Suppressor macrophage (primary cell): Measurements from ENCODE around the gene IFT81.
A peak's percentile ranks its signal among the peaks of the same experiment; 100 is the strongest.

Source experiments
- DNase-seq, 4 experiments: peaks; one replicate each; pipeline ENCODE4 v3.0.0-alpha.2; 2020 to 2022

The IFT81 gene

DNA sequence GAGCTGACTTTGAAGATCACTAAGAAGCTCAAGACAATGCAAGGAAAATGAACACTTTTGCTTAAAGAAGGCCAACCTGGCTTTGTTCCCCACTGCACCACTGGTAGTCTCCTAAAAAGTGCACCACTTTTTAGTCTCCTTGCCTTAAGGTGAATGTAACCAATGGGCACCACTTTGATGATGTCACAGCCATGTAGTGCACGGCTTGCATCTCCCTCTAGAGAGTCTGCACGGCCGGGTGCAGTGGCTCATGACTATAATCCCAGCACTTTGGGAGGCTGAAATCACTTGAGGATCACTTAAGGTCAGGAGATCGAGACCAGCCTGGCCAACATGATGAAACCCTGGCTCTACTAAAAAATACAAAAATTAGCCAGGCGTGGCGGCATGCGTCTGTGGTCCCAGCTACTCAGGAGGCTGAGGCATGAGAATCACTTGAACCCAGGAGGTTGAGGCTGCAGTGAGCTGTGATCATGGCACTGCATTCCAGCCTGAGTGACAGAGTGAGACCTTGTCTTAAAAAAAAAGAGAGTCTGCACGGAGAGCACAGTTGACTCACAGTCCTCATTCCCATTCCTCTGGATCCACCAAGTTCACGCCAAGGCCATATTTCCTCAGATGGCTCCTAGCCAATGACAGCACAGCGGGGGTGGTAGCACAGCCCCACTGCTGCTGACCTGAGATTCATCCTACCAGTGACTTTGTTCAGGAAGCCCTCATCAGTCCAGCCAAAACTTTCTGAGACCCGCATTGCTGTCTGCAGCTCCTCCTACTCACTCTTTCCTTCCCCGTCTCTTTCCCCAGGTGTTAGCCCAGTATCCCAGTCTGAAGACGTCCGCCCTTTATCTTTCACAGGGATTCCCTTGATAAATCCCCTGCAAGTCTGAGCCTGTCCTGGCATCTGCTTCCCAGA is 16.5 kb upstream of the IFT81 start:
- no peak for DNase-seq

DNA sequence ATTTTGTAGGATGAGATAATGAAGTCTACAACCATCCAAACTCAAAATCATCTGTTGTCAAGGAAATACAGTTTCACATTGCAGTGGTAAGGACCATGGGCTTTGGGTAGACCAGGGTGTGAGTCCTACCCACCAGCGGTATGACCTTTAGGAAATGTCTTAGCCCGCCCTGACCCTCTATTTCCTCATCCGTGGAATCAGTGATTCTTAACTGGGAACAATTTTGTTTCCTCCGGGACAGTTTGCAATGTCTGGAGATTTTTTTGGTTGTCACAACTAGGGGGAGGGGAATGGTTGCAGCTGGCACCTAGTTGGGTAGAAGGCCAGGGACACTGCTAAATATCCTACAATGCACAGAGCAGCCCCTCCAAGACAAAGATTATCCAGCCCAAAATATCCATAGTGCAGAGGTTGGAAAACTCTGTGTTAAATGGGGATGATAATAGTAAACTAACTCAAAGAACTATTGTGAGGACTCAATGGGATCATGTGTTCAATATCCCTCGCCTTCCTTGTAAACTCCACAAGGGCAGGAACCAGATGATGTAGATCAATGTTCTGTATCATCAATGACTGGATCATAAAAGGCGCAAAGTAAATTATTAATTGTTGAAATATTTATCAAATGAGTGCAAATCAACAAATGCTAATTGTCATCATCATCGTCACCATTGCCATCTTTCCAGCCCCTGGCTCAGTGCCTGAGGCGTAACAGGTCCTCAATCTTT is 15.7 kb upstream of the IFT81 start:
- no peak for DNase-seq

DNA sequence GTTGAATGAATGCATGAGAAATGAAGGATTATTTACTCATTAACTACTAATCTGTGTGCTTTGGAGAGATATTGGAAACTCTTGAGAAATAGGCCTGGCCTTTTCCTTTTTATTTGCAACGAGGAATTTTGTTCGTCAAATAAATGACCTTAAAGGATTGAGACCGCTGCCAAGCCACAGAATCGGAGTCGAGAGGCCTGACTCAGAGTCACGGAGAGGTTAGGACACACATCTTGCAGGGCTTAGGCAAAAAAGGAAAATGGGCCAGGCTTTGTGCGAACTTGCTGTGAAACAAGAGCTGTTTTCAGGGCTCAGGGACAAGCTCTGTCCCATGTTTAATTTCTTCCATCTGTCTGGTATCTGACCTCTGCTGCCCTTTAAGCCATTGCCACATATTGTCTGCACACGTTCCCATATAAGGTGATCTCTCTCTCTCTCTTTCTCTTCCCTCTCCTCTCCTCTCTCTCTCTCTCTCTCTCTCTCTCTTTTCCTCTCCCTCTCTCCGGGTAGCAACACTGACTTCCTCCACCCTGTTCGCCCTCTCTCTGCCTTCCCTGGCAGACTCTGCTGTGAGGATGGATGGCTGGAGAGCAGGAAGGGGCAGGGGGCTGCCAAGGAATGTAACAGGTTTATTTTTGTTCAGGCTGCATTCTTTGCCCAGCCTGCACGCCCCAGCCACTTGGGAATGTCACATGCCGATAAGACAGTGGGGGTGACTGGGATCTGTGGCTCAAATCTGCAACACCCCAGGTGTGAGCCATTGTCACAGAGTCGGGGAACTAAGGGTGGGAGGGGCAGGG is 14.9 kb upstream of the IFT81 start:
- peak in 1 of 4 experiments; percentile 10 for DNase-seq

DNA sequence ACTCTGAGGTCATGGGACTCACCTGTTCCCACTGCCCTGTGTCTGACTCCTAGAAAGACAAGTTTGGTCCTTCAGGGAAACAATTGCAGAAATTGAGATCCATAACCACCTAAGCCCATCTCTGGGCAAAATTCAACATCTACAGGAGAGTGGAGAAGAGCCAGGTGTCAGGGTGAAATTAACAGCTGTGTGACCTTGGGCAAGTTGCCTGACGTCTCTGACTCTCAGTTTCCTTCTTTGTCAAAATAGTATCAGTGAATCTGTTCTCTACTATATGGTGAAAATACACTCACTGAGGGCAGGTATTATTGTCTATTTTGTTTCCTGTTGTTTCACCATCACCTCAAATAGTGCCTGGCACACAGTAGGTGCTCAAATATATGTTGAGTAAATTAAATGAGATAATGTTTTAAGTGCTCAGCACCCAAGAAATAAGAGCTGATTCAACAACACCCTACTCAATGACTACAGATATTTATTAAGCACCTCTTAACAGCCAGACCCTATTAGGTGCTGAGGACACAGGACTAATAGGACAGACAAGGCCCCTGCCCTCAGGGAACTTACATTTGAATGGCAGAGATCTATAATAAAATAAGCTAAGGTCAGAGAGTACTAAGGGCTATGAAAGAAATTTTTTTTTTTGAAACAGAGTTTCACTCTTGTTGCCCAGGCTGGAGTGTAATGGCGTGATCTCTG is 14.2 kb upstream of the IFT81 start:
- DNase-seq: no peak

DNA sequence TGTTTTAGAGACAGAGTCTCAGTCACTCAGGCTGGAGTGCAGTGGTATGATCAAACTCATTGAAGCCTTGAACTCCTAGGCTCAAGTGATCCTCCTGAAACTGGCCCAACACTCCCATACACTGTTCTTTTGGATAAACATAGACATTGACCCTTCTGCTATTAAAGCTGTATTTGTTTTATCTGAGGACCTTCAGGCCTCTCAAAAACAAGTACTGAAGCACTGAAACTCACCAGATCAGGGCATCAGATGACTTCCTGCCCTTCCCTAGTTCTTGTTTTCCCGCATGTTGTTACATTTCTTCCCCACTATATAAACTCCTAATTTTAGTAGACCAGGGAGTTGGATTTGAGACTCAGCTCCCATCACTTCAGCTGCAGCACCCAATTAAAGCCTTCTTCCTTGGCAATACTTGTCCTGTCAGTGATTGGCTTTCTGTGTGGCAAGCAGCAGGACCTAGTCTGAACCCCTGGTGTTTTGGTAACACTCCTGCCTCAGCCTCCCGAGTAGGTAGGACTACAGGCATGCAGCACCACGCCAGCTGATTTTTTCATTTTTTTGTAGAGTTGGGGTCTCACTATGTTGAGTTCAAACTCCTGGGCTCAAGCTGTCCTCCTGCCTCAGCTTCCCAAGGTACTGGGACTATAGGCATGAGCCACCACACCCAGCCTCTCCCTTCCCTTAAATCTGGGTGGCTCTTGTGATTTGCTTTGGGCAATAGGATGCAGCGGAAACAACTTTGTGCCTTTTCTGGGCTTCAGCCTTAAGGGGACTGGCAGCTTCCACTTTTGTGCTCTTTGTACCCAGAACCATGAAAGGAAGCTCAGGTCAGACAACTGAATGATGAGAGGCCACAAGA is 12.5 kb upstream of the IFT81 start:
- peak in 1 of 4 experiments; percentile 19 for DNase-seq

DNA sequence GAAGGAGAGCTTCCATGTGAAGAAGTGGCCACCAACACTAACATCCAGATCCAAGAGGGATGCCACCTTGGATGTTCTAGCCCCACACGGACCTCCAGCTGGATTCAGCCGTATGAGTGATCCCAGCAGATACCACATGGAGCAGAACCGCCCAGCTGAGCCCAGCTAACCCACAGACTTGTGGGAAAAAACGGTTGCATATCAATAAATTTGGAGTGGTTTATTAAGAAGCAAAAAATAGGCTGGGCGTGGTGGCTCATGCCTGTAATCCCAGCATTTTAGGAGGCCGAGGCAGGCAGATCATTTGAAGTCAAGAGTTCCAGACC is 11.9 kb upstream of the IFT81 start:
- no peak for DNase-seq

DNA sequence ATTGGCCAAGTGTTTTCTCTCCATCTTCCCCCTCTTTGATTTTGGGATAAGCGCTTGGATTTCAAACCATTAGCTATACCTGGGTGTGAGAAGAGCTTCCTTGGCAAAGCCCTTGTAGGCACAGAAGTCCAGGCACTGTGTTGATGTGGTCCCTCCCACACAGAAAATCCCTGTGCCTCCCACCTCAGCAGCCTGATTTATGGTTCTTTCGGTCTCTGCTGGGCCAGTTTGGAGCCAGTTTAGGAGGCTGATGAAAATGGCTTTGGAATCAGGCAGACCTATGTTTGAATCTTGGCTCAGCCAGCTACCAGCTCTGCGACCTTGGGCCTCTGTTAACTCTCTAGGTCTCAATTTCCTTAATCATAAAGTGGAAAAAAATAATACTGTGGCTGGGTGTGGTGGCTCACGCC is 9.6 kb upstream of the IFT81 start:
- no peak for DNase-seq

DNA sequence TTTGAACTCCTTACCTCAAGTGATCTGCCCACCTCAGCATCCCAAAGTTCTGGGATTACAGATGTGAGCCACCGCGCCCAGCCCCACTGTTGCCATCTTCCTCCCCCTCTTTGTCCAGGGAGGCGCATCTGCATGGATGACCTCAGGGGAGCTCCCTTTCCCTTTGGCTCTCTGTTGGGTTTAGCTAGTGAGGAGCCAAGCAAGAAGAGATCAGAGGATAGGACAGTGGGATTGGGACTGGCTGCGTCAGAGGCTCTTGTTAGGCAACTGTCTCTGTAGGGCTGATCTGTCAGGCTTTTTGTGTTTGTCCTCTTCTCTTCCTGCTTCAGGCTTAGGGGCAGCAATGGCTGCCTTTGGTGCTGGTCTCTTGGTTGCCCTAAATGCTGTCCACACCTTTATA is 8.5 kb upstream of the IFT81 start:
- no peak for DNase-seq

DNA sequence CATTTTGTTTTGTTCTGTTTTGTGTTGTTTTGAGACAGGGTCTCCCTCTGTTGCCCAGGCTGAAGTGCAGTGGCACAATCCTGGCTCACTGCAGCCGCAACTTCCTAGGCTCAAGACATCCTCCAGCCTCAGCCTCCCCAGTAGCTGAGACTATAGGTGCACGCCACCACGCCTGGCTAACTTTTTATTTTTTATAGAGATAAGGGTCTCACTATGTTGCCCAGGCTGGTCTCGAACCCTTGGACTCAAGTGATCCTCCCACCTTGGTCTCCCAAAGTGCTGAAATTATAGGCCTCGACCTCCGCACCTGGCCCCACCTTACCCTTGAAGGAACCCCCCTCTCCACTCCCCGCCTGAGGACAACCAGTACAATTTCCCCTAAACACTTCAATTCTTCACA is 7.5 kb upstream of the IFT81 start:
- no peak for DNase-seq

DNA sequence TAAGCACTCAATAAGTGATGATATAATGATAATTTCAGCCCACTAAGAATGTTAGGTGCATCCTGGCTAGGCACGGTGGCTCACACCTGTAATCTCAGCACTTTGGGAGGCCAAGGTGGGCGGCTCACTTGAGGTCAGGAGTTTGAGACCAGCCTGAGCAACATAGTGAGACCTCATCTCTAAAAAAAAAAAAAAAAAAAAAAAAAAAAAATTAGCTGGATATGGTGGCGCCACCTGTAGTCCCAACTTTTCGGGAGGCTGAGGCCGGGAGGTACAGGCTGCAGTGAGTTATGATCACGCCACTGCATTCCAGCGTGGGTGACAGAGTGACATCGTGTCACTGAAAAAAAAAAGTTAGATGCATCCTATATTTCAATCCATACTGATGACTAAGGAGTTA is 6.9 kb upstream of the IFT81 start:
- peak in 1 of 4 experiments; percentile 9 for DNase-seq

DNA sequence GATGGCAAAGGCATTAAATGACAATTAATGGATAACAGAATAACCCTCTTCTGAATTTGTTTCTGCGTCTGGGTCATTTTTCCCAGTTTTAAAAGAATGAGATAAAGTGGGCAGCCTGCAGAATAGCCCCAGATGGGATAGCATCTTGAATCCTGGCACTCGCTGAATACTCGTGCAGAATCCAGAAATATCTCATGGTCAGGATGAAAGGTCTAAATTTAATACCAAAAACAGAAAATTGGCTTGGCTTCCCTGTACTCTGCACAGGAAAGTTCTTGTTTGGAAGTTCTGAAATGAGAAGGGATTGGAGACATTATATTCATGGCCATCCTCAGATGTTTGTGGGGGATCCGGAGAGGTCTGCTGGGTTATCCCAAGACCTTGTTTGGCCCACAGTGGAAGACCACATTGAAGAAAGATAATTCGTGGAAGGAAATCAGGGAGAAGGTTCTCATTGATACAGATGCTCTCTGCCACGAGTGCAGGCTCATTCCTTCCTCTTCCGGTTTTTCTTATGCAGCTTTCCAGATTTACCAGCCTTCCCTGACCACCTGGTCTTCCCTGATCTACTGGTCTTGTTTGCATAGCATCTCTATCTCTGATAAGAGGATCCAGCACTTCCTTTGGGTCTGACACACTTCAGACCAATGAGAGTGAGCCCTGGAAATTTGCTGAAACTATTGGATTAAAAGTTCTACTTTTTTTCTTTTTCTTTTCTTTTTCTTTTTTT is 6.0 kb upstream of the IFT81 start:
- DNase-seq: no peak

DNA sequence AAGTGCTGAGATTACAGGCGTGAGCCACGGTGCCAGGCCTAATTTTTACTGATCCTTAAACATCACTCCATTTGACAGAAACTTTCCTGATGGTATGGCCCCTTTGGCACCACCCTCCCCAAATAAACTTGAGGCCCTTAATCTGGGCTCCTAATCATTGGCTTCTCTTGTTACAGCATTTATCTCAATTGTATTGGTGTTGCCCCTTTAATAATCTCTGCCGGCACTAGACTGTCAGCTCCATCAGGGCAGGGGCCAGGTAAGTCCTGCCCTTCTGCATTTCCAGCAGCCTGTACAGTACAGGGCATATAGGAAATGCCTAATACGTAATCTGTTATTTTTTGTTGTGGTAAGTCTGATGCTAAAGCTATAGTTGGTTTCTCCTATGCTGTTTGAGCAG is 1.2 kb upstream of the IFT81 start:
- DNase-seq: no peak

DNA sequence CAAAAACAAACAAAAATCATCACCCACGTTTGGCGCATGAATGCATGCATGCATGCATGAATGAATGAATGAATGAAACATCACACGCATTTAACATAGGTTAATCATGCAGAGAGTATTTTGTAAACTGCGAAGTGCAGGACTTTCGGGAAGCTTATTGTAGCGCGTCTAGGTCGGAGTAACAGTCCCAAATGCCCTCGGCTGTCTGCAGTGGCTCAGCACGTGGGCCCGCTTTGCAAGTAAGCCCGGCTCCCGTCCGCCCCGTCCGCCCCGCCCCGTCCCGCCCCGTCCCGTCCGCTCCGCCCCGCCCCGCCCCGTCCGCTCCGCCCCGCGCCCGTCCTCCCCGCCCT is 263 bp upstream of the IFT81 start:
- no peak for DNase-seq

DNA sequence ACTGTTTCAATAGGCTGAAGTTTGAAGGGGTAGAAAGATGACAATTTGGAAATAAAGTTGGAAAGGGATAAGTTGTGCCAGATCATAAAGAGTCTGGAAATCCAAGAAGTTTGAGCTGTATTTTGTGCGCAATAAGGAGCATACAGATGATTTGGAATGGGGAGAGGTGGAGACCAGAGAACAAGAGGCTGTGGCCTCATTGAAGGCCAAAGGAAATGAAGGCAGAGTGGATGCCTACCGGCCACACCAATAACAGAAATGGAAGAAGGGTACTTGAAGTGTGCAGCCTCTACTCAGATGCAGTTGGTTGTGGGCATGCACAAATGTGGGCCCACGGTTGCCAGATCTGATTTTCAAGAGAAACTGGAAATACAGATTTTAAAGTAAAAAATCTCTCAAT is 2.4 kb downstream of the IFT81 start:
- no peak for DNase-seq

DNA sequence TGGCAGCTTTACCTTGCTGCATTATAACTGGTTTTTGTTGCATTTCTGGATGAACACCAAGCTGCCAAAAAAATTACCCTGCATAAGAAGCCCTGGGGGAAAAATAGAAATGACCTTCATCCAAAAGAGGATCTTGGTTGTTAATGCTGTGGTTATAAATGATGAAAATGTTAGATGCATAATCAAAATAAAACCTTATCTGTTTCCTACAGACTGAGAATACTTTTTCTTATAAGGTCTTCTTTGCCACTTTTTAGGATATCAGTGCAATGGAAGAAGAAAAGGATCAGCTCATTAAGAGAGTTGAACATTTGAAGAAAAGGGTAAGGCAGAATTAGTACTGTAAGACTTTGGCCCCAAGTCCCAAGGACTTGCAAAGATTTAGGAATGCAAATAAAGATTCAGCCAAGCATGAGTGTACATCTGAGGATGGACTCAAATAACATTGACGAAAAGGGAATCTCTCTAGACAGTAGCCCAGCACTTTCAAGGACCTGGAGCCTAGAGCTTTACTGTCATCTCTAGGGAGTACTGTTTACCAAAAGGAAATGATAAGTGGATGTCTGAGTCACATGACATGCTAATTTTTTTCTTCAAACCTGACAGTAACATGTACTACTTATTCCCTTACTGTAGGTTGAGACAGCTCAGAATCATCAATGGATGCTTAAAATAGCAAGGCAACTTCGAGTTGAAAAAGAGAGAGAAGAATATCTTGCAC is 10.7 kb downstream of the IFT81 start:
- no peak for DNase-seq

DNA sequence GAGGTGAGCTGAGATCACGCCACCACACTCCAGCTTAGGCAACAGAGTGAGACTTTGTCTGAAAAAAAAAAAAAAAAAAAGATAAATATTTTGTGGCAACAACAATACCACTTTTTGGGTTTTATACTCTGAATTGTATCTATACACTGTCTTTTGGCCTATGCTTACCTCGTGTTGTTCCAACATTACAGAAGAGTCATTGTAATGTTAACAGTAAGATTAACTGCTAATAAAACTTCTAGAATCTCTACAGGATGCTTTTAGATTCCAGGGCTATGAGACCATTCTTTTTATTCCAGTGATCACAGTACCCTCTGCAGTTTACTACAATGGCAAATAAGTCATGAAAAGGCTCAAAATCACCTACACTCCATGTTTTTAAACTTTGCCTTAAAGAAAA is 11.6 kb downstream of the IFT81 start:
- DNase-seq: no peak

DNA sequence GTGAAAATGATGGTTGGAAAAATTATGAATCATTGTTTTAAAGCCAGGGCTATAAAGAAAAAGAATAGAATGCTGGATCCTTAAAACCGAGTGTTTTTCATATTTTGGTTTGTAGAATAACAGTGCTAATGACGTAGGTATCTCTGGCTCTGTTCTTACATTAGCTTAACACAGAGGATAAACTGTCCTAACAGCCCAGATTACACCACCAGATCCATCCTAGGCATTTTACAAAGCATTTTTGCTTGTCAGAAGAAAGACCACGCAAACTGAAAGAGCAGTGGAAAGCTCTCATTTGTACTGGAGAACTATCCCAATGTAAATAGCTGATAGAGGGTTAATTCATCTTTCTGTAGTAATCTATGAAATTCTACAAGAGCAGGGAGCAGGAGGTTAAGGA is 13.6 kb downstream of the IFT81 start:
- no peak for DNase-seq

DNA sequence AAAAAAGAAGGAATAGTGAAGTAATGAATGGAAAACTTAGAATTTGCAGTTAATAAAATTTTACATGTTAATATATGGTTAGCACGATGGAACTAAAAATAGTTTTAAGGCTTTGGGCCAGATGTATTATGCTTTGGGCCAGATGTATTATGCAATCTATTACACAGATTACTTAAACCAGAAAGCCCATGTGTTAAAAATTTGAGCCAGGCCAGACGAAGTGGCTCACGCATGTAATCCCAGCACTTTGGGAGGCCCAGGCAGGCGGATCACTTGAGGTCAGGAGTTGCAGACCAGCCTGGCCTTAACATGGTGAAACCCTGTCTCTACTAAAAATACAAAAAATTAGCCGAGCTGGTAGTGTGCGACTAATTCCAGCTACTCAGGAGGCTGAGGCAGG is 17.2 kb downstream of the IFT81 start:
- DNase-seq: peak in 3 of 4 experiments; percentile 16 to 28 (median 19)

DNA sequence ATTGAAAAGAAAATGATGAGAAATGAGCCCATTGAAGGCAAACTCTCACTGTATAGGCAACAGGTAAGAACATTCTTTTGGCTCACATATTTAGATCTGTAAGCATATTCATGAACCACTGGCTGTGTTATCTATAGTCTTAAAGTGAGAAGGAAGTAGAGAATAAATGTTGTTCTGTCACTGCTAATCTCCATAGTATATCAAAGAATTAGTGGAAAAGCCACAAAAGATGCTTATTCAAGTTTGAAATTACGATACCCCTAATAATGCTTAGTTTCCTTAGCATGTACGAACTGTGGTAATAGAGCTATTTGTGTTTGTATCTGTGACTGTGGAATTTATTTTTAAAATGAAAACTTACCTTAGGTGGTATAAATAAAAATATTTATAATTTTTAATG is 22.8 kb downstream of the IFT81 start:
- no peak for DNase-seq

DNA sequence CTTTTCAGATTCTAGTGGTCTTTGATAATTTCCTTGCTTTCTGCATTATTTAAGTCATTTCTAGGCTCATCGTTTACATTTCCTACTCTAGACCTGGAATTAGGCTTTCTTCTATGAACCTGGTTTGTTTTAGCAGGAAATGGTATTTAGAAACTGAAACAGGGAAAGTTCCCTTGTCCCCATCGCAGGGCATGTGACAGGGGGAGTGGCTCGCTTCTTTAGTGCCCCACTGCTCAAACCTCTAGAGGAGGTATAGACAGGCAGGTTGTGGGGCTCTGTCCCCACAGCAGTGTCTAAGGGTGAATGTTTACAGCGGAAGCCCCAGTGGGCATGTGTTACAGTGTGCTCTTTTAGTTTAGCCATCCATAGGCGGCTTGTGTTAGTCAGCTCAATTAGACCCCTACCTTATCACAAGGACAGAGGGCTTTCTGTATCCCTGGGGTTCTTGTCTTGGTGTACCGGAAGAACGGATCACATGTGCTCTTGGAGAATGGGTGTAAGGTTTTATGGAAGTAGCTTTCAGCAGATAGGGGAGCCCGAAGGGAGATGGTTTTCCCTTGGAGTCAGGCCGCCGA is 25.0 kb downstream of the IFT81 start:
- peak; percentile 5 to 41 (median 19) for DNase-seq
